ENCODE data around the gene CRKL.
"Not testable (repeated sequence)": the region's sequence is repeated elsewhere in the genome, so short reads cannot be mapped to it uniquely, and the experiment has no call there.

Gene CRKL

DNA sequence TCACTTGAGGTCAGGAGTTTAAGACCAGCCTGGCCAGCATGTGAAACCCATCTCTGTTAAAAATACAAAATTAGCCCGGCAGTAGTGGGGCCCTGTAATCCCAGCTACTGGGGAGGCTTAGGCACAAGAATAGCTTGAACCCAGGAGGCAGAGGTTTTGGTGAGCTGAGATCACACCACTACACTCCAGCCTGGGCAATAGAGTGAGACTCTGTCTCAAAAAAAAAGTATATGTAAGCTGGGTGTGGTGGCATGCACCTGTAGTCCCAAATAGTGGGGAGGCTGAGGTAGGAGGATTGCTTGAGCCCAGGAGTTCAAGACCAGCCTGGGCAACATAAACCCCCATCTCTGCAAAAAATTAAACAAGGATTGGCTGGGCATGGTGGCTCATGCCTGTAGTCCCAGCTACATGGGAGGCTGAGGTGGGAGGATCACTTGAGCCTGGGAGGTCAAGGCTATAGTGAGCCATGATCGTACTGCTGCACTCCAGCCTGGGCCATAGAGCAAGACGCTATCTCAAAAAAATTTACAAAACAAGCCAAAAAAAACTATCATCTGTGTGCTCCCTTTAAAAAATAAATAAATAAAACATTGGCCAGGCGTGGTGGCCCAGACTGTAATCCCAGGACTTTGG, 10.8 kb downstream of the CRKL start:
- Histone ChIP-seq H3K27ac (ENCODE audit: extremely low read depth, low read depth, low read length) (no peak overlapping the region), H3K36me3 (ENCODE audit: control insufficient read depth in 2 of 2, insufficient read depth in 1 of 2, low read length in 2 of 2) (peaks cover 4 to 5% of the 10 kb centered on the region in 2 experiments; a peak in 2 of 3 replicates), H3K4me3 (ENCODE audit: low read depth, low read length) (no peak overlapping the region), H3K9me3 (ENCODE audit: control insufficient read depth, insufficient read depth, low read depth, low read length) (no peaks in the 10 kb centered on the region), H3K4me1 (ENCODE audit: control insufficient read depth, insufficient read depth, low read length) (peaks cover 5% of the 10 kb centered on the region; the same call in 1 of the 2 replicates)
- CTCF ChIA-PET: interaction anchor here (0.6 to 1.1 kb wide), 5 partner anchors 8 to 123 kb away, joined by 3 to 6 read pairs (median 3); partner anchors contain the start of gene CRKL
- POLR2A ChIA-PET: interaction anchor here (0.6 kb wide), 1 partner anchor 21 kb away, joined by 4 read pairs; no protein-coding TSS in a partner anchor
- TF ChIP-seq ZNF121 (tag by site-specific recombination; IDR thresholded peaks at IDR 0.05) (peak; percentile 70), ZNF626 (tag by site-specific recombination; IDR thresholded peaks at IDR 0.05) (no peak)

DNA sequence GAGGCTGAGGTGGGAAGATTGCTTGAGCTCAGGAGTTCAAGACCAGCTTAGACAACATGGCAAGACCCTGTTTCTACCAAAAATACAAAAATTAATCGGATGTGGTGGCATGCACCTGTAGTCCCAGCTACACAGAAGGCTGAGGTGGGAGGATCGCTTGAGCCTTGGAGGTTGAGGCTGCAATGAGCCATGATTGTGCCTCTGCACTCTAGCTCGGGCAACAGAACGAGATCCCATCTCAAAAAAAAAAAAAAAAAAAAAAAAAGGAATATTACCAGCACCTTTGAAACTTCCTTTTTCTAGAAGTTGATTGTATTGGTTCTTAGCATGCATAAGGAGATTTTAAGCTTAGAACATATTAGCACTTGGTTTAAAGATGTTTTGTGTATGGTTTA, 11.4 kb downstream of the CRKL start:
- CTCF ChIA-PET: interaction anchor here (0.6 to 1.1 kb wide), 4 partner anchors 8 to 124 kb away, joined by 3 to 6 read pairs (median 4); no protein-coding TSS in a partner anchor
- Histone ChIP-seq H3K9me3 (ENCODE audit: control insufficient read depth, insufficient read depth, low read depth, low read length) (no peaks in the 10 kb centered on the region), H3K4me1 (ENCODE audit: control insufficient read depth, insufficient read depth, low read length) (peaks cover 5% of the 10 kb centered on the region; the same call in 1 of the 2 replicates), H3K27ac (ENCODE audit: extremely low read depth, low read depth, low read length) (no peak overlapping the region), H3K4me3 (ENCODE audit: low read depth, low read length) (no peak overlapping the region), H3K36me3 (ENCODE audit: control insufficient read depth in 2 of 2, insufficient read depth in 1 of 2, low read length in 2 of 2) (peaks cover 4 to 5% of the 10 kb centered on the region in 2 experiments; a peak in 2 of 3 replicates)
- no peak for TF ChIP-seq SCRT2 (tag by site-specific recombination; IDR thresholded peaks at IDR 0.05)
- no peak for TF ChIP-seq ZNF132 (tag by site-specific recombination; IDR thresholded peaks at IDR 0.05; ENCODE audit: borderline replicate concordance)
- TF ChIP-seq ZNF394 (tag by site-specific recombination; IDR thresholded peaks at IDR 0.05; ENCODE audit: borderline replicate concordance): no peak
- no peak for TF ChIP-seq SALL2 (tag by site-specific recombination; IDR thresholded peaks at IDR 0.05; ENCODE audit: borderline replicate concordance)
- no peak for TF ChIP-seq ZNF677 (tag by site-specific recombination; IDR thresholded peaks at IDR 0.05)
- TF ChIP-seq, protein P1, sequence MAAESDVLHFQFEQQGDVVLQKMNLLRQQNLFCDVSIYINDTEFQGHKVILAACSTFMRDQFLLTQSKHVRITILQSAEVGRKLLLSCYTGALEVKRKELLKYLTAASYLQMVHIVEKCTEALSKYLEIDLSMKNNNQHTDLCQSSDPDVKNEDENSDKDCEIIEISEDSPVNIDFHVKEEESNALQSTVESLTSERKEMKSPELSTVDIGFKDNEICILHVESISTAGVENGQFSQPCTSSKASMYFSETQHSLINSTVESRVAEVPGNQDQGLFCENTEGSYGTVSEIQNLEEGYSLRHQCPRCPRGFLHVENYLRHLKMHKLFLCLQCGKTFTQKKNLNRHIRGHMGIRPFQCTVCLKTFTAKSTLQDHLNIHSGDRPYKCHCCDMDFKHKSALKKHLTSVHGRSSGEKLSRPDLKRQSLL (tag by site-specific recombination; IDR thresholded peaks at IDR 0.05): no peak
- TF ChIP-seq, protein P2, sequence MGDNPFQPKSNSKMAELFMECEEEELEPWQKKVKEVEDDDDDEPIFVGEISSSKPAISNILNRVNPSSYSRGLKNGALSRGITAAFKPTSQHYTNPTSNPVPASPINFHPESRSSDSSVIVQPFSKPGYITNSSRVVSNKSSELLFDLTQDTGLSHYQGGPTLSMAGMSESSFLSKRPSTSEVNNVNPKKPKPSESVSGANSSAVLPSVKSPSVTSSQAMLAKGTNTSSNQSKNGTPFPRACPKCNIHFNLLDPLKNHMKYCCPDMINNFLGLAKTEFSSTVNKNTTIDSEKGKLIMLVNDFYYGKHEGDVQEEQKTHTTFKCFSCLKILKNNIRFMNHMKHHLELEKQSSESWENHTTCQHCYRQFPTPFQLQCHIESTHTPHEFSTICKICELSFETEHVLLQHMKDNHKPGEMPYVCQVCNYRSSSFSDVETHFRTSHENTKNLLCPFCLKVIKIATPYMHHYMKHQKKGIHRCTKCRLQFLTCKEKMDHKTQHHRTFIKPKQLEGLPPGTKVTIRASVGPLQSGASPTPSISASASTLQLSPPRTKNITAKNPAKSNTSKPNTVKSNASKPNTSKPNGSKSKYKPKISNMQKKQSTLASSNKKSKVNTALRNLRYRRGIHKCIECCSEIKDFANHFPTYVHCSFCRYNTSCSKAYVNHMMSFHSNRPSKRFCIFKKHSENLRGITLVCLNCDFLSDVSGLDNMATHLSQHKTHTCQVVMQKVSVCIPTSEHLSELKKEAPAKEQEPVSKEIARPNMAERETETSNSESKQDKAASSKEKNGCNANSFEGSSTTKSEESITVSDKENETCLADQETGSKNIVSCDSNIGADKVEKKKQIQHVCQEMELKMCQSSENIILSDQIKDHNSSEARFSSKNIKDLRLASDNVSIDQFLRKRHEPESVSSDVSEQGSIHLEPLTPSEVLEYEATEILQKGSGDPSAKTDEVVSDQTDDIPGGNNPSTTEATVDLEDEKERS (tag by site-specific recombination; IDR thresholded peaks at IDR 0.05): no peak
- no peak for TF ChIP-seq OVOL3 (tag by site-specific recombination; IDR thresholded peaks at IDR 0.05)
- no peak for TF ChIP-seq ZFP69B (tag by site-specific recombination; IDR thresholded peaks at IDR 0.05)
- TF ChIP-seq, protein P3, sequence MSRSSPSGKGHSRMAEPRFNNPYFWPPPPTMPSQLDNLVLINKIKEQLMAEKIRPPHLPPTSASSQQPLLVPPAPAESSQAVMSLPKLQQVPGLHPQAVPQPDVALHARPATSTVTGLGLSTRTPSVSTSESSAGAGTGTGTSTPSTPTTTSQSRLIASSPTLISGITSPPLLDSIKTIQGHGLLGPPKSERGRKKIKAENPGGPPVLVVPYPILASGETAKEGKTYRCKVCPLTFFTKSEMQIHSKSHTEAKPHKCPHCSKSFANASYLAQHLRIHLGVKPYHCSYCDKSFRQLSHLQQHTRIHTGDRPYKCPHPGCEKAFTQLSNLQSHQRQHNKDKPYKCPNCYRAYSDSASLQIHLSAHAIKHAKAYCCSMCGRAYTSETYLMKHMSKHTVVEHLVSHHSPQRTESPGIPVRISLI (tag by site-specific recombination; IDR thresholded peaks at IDR 0.05): no peak
- TF ChIP-seq KLF8 (tag by site-specific recombination; IDR thresholded peaks at IDR 0.05): no peak
- POLR2A ChIA-PET: interaction anchor here (0.6 kb wide), 2 partner anchors 20 to 161 kb away, joined by 3 to 4 read pairs; no protein-coding TSS in a partner anchor

DNA sequence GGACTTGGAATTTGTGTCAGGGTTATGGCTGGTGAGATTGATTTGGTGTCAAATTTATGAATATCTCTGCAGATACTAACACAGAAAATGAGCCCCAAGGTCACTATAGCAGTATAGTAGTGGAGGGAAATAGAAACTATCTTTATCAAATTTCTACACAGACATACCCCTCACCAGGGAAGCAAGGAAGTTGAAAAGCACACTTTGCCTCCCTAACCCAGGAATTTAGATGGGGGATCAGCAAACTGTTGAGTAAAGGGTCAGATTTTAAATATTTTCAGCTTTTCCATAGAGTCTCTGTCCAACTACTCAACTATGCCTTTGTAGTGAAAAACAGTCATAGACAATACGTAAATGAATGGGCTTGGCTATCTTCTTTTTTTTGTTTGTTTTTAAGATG, 12.8 kb downstream of the CRKL start:
- no peak overlapping the region for H3K4me3 ChIP-seq (ENCODE audit: low read depth, low read length)
- CTCF ChIA-PET: interaction anchor here (2.8 kb wide), 1 partner anchor 13 kb away, joined by 14 read pairs; the partner anchor contains the start of gene CRKL
- H3K9me3 ChIP-seq (ENCODE audit: control insufficient read depth, insufficient read depth, low read depth, low read length): no peaks in the 10 kb centered on the region
- peaks cover 5% of the 10 kb centered on the region; the same call in 1 of the 2 replicates for H3K4me1 ChIP-seq (ENCODE audit: control insufficient read depth, insufficient read depth, low read length)
- no peak overlapping the region for H3K27ac ChIP-seq (ENCODE audit: extremely low read depth, low read depth, low read length)
- H3K36me3 ChIP-seq (ENCODE audit: control insufficient read depth in 2 of 2, insufficient read depth in 1 of 2, low read length in 2 of 2): peaks cover 8 to 19% of the 10 kb centered on the region in 2 experiments; a peak in 2 of 3 replicates
- TF ChIP-seq, protein P4, sequence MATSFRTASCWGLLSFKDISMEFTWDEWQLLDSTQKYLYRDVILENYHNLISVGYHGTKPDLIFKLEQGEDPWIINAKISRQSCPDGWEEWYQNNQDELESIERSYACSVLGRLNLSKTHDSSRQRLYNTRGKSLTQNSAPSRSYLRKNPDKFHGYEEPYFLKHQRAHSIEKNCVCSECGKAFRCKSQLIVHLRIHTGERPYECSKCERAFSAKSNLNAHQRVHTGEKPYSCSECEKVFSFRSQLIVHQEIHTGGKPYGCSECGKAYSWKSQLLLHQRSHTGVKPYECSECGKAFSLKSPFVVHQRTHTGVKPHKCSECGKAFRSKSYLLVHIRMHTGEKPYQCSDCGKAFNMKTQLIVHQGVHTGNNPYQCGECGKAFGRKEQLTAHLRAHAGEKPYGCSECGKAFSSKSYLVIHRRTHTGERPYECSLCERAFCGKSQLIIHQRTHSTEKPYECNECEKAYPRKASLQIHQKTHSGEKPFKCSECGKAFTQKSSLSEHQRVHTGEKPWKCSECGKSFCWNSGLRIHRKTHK (tag by site-specific recombination; IDR thresholded peaks at IDR 0.05): no peak
- TF ChIP-seq, protein P5, sequence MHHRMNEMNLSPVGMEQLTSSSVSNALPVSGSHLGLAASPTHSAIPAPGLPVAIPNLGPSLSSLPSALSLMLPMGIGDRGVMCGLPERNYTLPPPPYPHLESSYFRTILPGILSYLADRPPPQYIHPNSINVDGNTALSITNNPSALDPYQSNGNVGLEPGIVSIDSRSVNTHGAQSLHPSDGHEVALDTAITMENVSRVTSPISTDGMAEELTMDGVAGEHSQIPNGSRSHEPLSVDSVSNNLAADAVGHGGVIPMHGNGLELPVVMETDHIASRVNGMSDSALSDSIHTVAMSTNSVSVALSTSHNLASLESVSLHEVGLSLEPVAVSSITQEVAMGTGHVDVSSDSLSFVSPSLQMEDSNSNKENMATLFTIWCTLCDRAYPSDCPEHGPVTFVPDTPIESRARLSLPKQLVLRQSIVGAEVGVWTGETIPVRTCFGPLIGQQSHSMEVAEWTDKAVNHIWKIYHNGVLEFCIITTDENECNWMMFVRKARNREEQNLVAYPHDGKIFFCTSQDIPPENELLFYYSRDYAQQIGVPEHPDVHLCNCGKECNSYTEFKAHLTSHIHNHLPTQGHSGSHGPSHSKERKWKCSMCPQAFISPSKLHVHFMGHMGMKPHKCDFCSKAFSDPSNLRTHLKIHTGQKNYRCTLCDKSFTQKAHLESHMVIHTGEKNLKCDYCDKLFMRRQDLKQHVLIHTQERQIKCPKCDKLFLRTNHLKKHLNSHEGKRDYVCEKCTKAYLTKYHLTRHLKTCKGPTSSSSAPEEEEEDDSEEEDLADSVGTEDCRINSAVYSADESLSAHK (tag by site-specific recombination; IDR thresholded peaks at IDR 0.05): peak; percentile 56; the same call in 1 of the 2 replicates
- POLR2A ChIA-PET: no interaction called here

DNA sequence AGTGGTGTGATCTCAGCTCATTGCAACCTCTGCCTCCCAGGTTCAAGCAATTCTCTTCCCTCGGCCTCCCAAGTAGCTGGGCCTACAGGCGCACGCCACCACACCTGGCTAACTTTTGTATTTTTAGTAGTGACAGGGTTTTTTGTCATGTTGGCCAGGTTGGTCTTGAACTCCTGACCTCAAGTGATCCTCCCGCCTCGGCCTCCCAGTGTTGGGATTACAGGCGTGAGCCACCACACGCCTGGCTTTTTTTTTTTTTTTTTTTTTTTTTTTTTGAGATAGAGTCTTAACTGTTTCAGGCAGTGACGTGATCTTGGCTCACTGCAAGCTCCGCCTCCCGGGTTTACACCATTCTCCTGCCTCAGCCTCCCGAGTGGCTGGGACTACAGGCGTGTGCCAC, 13.2 kb downstream of the CRKL start:
- not testable (repeated sequence) for H3K4me3 ChIP-seq (ENCODE audit: low read depth, low read length); H3K27ac ChIP-seq (ENCODE audit: extremely low read depth, low read depth, low read length); H3K4me1 ChIP-seq (ENCODE audit: control insufficient read depth, insufficient read depth, low read length); H3K9me3 ChIP-seq (ENCODE audit: control insufficient read depth, insufficient read depth, low read depth, low read length)
- peaks cover 11 to 23% of the 10 kb centered on the region in 2 experiments; a peak in 2 of 3 replicates for H3K36me3 ChIP-seq (ENCODE audit: control insufficient read depth in 2 of 2, insufficient read depth in 1 of 2, low read length in 2 of 2)
- CTCF ChIA-PET: interaction anchor here (1.7 to 2.8 kb wide), 2 partner anchors 9 to 14 kb away, joined by 5 to 14 read pairs; partner anchors contain the start of gene CRKL
- POLR2A ChIA-PET: interaction anchor here (0.6 to 1.1 kb wide), 2 partner anchors 45 to 52 kb away, joined by 3 to 6 read pairs; partner anchors contain the start of gene LZTR1

All from HEK293 (cell line).